Measurements from ENCODE around the gene TNFRSF19.

TNFRSF19 gene

DNA sequence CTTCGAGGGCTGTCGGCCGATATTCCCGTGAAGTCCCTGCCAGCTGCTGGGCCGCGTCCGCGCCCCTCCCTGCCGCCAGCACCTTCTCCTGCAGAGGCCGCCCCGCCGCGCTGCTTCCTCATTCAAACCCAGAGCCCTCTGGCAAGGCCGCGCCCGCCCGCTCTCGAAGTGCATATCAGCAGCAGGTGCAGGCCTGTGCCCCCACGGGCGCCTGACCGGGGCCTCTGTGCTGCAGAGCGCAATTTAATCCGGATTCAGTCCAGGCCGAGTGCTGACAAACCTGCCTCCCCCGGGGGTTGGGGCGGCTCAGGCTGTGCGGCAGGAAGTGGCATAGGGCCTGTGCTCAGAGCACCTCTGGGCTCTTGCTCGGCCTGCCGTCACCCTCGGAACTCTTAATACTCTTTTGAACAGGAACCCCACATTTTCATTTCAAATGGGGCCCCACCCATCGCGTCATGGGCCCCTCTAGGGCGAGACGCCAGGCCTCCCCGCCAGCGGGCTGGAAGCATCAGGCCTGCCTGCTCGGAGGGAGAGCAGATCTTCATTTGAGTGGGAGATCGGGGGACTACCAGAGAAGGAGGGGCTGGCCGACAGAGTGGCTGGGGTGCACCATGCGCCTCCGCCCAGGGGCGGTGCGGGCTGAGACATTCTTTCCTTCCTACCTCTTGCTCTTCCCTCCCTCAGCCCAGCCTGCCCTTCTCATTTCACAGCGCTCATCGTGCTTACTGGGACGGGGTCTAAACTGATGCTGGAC lies 125.7 kb downstream of the TNFRSF19 start:
- CTCF ChIA-PET = no interaction called here
- DNase-seq (ENCODE audit: low spot score) = no peak
- TF ChIP-seq CTCF (conservative IDR thresholded peaks at IDR 0.05; ENCODE audit: low read depth) = no peak
- POLR2A ChIA-PET (ENCODE audit: low non-redundant PET) = no interaction called here
- H3K27ac ChIP-seq = no peak overlapping the region

GRCh38 chr13:23696610-23697009 lies 126.4 kb downstream of the TNFRSF19 start:
- TF ChIP-seq CTCF (conservative IDR thresholded peaks at IDR 0.05; ENCODE audit: low read depth) = no peak
- POLR2A ChIA-PET (ENCODE audit: low non-redundant PET) = no interaction called here
- CTCF ChIA-PET = no interaction called here
- no peak overlapping the region for H3K27ac ChIP-seq
- no peak for DNase-seq (ENCODE audit: low spot score)

DNA sequence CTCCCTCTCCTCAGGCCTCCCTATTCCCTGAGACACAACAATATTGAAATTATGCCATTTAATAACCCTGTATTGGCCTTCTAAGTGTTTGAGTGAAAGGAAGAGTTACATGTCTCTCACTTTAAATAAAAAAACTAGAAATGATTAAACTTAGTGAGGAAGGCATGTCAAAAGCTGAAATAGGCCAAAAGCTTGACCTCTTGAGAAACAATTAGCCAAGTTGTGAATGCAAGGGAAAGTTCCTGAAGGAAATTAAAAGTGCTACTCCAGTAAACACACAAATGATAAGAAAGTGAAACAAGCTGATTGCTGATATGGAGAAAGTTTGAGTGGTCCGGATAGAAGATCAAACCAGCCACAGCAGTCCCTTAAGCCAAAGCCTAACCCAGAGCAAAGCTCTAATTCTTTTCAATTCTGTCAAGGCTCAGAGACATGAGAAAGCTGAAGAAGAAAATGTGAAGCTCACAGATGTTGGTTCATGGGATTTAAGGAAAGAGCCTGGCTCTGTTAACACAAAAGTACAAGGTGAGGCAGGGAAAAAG lies 127.6 kb downstream of the TNFRSF19 start:
- POLR2A ChIA-PET (ENCODE audit: low non-redundant PET) = no interaction called here
- CTCF ChIA-PET = no interaction called here
- TF ChIP-seq CTCF (conservative IDR thresholded peaks at IDR 0.05; ENCODE audit: low read depth) = no peak
- no peak overlapping the region for H3K27ac ChIP-seq
- no peak for DNase-seq (ENCODE audit: low spot score)

GRCh38 chr13:23699271-23699670 lies 129.1 kb downstream of the TNFRSF19 start:
- TF ChIP-seq CTCF (conservative IDR thresholded peaks at IDR 0.05; ENCODE audit: low read depth) = no peak
- POLR2A ChIA-PET (ENCODE audit: low non-redundant PET) = no interaction called here
- H3K27ac ChIP-seq = no peak overlapping the region
- CTCF ChIA-PET = interaction anchor here (1.1 kb wide), 1 partner anchor 49 kb away, joined by 4 read pairs; no protein-coding TSS in a partner anchor
- DNase-seq (ENCODE audit: low spot score) = no peak

- ChIA-PET CTCF (no interaction called here), POLR2A (ENCODE audit: low non-redundant PET) (interaction anchor here (0.6 kb wide), 1 partner anchor 405 kb away, joined by 3 read pairs; no protein-coding TSS in a partner anchor)
- no peak overlapping the region for H3K27ac ChIP-seq
- no peak for TF ChIP-seq CTCF (conservative IDR thresholded peaks at IDR 0.05; ENCODE audit: low read depth)
- DNase-seq (ENCODE audit: low spot score) = no peak
Measured at GRCh38 chr13:23701186-23701585, 131.0 kb downstream of the TNFRSF19 start.

DNA sequence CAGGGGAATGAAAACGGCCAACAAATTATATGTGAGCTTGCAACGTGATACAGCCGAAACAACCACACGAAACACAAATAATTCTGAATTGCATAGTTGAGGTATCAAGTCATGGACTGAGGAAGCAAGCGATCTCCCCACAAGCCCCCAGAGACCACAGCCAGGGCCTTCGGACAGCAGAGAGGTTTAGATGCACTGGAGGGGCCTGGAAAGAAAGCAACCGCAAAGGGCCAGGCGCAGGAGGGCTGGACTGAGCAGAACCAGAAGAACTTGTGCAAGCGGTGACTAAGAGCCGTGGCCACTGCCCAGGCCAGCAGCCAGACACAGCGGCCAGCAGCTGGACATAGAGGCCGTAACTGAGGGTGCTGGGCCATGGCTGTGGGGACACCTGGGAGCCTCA lies 131.4 kb downstream of the TNFRSF19 start:
- H3K27ac ChIP-seq = no peak overlapping the region
- DNase-seq (ENCODE audit: low spot score) = no peak
- no peak for TF ChIP-seq CTCF (conservative IDR thresholded peaks at IDR 0.05; ENCODE audit: low read depth)
- CTCF ChIA-PET = no interaction called here
- POLR2A ChIA-PET (ENCODE audit: low non-redundant PET) = interaction anchor here (0.6 kb wide), 1 partner anchor 404 kb away, joined by 3 read pairs; no protein-coding TSS in a partner anchor
